H4 (cell line): ENCODE measurements around the gene PROB1. TPM values are rescaled to one million over a fixed set of nuclear protein-coding genes. Genes with fewer than 3 reads are reported as not detected.
"Not testable (repeated sequence)": the region's sequence is repeated elsewhere in the genome, so short reads cannot be mapped to it uniquely, and the experiment has no call there.

Experiments used
- DNase-seq: peaks from one replicate; pipeline ENCODE4 v3.0.0-alpha.2; 2015; ENCODE audit warnings: low spot score
- total RNA-seq: library from RNA; depleted of rRNA; stranded (reverse); fragments of >200 nt; shearing (Covaris generic); gene quantifications from 2 replicates; pipeline ENCODE4 v1.2.3, GENCODE V29; 2014

PROB1 gene
- total RNA-seq, 1 experiment from 2014 or later = not detected

DNA sequence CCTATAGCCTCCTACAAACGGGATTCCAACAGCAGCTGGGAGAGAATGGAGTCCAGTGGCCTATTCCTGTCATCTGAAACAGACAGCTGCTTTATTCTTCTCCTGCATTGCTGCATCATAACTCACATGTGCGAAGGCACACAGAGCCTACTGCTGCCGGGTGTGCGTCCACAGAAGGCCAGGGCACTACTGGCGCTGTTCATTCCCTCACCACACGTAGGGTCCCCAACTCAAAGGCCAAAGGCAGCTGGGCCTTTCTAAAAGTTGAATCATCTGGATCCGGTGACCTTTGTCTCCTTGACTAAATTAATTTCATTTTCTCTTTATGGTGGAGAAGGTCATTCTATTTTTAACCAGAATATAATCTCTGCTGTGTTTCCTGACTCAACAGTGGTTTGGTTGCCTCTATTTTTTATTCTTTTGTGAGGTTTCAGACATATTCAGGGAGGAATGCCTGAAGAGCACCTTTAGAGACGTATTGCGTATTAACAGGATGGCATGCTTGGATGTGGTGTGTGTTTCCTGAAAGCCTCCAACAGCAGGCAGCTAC is 19.8 kb upstream of the PROB1 start:
- no peak for DNase-seq

DNA sequence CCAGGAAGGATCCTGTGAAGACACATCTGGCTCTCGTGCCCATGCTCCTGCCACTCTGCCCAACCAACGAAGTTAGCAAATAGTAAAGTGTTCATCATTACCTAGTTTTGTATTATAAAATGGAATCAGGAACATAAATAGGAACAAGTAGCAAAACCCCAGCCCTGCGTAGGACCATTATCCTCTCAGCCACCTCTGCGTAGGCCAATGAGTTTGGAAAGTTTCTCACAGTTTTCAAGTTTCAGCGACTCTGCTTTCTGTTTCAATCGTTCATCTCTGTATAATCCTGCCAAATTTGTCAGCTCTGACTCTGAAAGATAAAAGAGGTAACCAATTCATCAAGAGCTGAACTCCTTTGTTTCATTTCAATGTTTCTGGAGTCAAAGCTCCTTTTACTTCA is 19.1 kb upstream of the PROB1 start:
- no peak for DNase-seq

DNA sequence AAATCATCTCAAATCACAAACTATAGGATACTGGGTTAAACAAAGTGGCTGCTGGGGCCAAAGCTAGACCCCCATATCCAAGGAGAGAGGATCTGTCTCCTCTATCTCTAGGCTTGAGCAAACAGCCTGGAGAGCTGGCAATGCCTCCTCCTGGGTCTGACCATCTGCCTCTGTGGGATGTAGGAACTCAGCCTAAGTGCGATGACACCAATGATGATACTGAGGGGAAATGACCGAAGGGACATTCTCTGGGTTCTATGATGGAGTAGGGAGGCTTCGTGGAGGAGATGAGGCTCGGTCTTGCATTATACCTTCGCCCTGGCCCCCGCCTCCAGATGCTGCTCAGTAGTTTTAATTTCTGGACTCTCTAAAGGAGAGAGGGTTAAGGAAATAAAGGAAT is 18.2 kb upstream of the PROB1 start:
- no peak for DNase-seq

DNA sequence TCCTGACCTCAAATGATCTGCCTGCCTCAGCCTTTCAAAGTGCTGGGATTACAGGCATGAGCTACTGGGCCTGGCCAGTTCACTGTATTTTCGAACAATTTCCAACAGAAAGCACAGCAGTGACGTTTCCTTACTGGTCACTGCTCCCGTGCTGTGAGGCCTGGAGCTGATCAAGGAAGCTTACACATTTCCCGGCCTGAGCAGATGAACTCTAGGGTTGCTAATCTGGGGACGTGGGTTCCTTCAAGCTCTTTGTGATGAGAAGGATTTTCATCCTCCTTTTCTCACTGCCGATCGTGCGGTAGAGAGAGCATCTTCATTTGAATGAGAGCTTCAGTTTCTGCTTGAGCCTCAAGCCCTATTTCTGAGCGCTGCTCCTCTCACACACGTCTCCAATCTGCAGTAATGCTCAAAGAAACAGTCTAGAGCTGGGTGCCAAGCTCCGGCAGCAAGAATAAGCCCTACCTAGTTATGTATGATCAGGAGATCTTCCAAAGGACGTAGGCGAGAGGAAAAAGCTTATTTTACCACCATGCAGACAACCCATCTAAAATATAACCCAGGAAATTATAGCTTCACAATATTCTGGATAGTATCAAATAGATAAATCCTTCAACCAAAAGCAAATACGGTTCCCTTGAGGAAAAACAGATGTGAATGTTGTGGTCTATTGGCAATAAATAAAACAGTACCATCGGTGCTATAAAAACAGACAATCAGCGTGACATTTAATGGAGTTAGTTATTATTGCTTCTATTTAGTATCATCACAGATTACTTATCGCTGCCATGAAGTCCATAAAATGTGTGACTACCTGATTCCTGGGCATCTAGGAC is 16.3 kb upstream of the PROB1 start:
- DNase-seq = no peak

DNA sequence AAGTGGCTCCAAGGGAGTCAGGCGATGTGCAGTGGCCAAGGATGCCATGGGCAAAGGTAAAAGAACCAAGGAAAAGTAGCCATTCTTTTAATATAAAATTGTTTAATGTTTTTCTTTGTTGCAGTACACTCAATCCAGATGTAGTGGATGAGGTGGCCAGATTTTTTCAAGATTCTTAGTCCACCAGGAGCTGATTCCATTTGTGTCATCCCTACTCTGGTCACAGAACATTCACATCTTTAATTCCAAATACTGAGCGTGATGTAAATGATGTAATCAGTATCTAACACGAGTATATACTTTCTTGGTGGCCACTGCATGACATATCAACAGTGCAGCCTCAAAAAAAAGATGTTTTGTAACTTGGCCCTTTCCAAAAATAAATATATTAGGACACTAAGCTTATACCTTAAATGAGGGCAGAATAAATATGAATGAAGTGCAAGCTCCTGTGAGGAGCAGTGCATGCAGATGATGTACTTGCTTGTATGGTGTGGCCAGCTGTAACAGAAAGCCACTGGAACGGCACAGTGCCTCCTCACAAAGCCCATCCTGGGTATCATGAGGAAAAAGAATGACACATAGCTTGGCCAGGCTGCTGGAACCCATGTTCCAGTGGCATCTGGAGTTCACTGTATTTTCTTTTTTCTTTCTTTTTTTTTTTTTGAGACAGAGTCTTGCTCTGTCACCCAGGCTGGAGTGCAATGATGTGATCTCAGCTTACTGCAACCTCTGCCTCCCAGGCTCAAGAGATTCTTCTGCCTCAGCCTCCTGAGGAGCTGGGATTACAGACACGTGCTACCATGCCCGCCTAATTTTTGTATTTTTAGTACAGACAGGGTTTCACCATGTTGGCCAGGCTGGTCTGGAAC is 15.5 kb upstream of the PROB1 start:
- DNase-seq = no peak

DNA sequence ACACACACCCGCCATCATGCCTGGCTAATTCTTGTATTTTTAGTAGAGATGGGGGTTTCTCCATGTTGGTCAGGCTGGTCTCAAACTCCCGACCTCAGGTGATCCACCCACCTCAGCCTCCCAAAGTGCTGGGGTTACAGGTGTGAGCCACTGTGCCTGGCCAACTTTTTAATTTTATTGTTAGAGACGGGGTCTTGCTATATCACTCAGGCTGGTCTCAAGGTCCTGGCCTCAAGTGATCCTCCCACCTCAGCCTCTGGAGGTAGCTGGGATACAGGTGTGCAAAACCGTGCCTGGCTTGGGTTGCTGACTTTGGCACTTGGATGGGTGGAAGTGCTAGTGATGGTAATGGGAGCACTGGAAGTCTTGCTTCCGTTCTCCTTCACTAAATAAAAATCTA is 14.2 kb upstream of the PROB1 start:
- not testable (repeated sequence) for DNase-seq

DNA sequence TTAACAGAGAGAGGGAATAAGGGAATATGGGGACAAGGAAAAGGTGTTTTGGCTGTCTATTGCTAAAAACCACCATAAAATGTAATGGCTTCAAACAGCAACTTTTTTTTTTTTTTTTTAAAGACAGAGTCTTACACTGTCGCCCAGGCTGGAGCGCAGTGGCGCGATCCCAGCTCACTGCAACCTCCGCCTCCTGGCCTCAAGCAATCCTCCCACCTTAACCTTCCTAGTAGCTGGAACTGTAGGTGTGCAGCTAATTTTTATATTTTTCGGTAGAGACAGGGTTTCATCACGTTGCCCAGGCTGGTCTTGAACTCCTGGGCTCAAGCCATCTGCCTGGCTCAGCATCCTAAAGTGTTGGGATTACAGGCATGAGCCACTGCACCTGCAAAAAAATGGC is 13.3 kb upstream of the PROB1 start:
- no peak for DNase-seq

DNA sequence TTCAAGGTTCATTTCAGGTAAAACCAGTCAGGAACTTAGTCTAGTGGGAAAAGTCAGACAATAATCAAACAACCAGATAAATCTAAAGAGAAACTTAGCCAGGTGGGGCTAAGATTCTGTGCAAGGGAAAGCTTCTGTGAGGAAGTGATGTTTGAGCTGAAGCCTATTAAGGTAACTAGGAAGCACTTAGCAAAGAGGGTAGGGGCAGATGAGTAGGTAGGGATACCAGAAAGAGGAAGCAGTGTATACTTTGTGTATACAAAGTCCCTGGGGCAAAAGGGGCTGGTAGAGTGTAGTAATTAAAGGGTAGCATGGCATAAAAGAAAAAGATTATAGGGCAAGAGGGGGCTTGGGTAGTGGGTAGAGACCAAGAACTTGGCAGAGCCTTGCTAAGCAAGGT is 12.6 kb upstream of the PROB1 start:
- no peak for DNase-seq

DNA sequence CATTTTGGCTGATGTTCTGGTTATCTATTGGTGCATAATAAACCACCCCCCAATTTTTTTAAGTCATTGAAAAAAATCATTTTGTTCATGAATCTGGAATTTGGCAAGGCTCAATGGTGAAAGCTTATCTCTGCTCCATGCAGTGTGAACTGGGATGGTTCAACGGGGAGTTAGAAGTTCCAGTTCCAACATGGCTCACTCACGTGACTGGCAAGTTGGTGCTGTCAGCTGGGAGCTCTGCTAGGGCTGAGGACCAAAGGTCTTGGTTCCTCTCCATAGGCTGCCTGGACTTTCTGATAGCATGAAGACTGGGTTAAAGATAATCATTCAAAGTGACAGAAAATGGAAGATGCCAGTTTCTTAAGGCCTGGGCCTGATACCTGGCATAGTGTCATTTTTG is 12.1 kb upstream of the PROB1 start:
- no peak for DNase-seq

DNA sequence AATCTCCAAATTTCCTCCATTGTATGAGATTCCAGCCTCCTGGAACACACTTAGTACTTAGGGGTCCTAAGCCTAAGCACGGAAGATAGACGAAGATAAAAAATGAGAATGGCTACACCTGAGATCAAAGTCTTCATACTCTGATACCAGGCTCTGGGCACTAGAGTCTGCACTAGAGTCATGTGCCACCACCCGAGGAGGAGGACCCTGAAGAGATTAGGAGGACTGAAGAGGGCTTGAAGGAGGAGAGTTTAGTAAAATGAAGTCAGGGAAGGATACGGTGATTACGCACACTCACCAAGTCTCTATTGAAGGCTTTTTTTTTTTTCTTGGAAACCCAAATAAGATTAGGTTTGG is 9.6 kb upstream of the PROB1 start:
- DNase-seq = no peak

DNA sequence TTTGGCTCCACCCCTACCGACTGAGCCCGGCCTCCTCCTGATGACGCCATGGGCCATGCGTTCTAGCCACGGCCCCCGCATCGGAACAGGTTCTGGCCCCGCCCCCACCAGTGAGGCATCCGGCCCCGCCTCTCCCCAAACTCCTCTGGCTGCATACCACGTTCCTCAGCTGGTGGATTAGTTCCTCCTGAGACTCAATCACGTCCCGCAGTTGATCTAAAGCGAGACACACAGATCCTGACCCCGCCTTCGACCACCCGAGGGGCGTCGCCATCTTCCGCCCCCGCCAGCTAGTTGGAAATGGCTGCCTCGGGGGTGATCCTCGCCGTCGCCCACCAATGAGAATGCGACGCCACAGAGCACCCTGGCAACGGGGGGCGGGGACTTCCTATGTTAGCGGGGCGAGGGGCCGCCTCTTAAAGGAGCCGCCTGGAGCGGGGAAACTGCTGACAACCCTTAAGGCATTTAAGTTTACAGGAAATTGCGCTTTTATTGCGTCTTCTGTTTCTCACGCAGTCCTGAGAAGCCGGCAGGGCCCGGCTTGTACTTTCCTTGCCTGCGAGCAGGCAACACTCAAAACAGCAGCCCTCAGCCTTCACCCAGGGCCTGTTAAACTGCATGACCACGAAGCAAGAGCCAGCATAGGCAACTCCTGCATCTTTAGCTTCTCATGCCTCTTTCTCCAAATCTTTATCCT is 9.0 kb upstream of the PROB1 start, which contains the start of gene SPATA24:
SPATA24 (minus strand) TSS at position 303 of the 697 bp plus-strand sequence; CDS start at position 274, 29 bp downstream.
- DNase-seq = peak; percentile 95

DNA sequence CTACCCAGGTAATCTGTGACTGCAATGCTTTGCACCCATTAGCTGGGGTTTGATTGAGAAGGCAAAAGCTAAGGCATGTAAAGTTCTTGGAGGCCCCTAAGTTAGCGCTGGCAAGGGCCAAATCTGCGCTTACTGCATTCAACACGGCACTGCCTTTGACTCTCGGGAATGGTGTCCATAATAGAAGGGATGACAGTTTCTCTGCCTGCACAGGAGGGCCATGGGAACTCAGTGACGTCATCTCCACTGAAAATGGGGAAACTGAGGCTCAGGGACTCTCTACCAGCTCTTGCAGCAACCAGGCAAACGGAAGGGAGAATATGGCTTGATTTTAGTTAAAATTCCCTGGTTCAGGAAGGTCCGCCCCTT is 8.5 kb upstream of the PROB1 start:
- DNase-seq = no peak

DNA sequence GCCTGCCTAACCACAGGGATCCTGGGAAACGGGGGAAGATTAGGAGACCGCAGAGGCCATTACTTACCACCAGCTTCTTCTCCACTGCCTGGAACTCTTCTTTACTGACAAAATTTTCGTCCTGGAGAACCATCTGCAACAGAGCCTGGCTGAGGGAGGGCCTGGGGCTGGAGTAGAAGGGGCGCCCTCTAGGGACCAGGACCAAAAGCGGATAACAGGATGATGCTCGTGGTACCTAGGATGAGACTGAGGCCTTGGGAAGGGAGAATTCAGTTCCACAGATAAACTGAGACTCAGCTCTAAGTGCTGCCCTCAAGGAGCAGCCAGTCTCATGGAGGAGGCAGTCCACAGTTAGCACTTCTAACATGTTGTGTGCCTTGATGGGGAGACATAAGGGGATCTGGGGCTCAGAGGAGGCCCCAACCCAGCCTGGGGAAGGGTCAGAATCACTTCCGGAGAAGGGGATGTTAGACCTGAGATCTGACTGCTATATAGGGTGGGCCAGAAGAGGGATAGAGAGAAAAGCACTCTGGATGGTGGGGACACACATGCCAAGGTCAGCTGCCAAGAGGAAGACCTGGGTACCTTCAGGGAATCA is 7.8 kb upstream of the PROB1 start:
- peak; percentile 40 for DNase-seq

DNA sequence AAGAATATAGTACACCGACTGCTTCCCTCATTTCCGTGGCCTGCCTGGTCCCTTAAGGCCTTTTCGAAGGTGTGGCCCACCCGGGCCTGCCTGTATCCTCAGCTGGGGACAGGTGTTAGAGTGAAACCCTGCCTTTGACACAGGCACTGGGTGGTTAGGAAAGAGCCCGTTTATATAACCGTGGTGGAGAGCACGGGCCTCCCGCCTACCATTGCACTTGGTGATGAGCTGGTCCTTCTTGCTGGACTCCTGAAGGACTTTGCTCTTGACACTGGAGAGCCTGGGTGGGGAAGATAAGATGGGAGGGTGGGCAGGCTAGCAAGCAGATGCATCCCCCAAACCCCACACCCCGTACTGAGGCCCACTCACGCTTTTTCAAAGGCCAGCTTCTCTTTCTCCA is 6.6 kb upstream of the PROB1 start:
- DNase-seq = no peak

DNA sequence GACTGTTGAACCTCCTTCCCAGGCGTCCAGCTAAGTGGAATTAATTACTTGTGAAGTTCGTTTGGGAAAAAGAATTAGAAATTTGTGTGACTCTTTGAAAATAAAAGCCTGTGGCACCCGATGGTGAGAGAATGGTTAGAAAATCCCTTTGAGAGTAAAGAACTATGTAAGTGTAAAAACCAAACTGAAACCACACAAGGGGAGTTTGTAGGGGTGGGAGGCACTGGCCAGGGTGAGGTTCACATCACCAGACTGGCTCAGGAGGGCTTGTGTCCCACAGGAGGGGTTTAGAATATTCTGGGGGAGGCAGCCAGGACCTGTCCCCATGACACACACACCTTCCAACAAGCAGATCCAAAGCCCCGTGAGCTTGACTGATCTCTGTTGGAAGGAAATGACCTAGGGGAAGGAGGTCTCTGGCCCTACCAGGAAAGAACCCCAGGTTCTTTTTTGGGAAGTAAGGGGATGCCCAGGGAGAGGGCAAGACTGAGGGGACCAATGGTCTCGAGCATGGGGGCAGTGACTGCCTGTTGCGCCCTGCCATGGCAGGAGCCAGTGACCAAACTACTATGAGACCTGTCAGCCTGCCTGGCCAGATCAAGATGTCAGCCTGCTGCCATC is 4.7 kb upstream of the PROB1 start:
- DNase-seq = no peak

DNA sequence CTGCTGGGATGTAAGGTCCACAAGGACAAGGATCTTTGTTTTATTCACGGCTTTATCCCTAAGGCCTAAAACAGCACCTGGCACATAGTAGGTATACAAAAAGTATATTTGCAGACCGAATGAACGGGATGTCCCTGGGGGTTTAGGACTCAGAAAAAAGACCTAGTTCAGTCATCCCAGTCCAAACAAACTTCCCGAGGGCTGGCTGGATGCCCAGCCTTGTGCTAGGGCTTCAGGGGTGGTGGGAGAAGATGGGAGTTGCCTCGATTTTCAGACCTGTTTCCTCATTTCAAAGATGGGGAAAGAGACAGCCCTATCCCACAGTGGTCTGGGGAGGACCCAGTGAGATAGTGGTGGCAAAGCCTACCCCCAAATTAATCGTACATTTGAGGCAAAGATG is 3.0 kb upstream of the PROB1 start:
- no peak for DNase-seq

DNA sequence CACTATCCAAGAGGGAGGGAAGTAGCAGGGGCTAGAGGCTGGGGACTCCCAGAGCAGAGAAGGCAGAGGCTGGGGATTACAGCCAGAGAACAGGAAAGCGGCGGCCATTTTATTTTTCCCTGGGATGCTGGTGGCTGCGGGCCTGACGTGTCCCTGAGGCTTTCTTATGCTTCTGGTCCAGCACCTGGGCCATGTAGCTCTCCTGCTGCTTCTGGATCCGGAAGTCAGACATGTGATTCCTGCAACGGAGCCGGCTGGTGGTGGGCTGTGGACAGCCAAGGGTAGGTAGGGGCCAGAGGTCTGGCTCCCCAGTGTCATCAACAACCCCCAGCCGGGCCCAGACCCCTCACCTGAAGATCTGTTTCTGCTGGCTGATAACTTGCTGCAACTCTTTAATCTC is 1.8 kb upstream of the PROB1 start:
- DNase-seq = no peak

DNA sequence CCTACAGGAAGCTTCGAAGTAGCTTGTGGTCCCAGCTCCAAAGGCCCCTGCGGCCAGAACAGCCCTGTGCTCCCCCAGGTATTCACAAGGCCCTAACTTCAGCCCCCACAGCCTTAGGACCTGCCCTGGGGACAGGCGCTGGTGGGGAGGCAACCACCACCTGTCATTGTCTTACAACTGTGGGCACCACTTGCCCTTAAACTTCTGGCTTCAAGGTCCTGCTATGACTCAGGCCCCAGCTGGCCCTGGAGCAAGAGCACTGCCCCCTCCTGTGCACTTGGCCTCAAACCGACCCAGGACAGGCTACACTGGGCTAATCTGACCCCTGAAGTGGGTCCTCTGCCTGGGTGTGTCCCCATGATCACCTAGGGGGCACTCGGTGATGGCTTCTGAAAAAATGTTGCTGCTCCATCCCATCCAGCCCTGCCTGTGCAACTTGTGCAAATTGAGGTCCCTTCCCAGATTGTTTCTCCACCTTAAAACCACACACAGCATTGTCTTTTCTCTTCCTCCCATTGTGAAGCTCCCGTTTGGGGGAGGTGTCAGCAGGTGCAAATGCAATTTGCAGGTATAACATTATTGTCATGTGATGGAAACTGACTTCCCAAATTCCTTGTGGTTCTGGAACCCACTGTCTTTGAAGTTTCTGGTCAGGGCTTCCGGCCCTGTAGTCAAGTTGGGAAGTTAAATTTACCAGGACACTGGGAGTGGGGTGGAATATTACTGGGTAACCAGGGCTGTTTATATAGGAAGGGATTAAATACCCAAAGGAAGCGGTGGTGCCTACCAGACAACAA is 1.1 kb upstream of the PROB1 start:
- DNase-seq = no peak

DNA sequence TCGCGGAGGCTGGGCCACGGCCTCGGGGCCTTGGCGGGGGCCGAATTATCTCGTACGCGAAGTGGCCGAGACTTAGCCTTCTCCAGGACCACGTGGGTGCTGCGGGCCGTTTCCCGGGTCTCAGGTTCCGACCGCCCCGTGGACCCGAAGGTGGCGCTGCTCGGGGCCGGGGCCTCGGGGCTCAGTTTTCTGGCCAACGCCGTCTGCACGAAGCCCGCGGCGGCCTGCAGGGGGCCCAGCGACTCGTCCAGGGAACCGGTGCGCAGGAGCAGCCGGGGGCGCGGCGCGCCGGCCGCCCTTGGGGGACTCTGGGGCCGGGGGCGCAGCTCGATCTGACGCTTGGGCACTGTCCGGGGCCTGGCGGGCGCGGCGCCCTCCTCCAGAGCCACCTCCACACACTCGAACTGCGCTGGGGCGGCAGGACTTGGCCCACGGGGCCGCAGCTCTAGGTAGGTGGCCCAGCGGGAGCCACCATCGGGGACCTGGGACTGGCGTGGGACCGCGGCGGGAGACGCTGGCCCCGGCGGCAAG is 716 bp downstream of the PROB1 start:
- no peak for DNase-seq

DNA sequence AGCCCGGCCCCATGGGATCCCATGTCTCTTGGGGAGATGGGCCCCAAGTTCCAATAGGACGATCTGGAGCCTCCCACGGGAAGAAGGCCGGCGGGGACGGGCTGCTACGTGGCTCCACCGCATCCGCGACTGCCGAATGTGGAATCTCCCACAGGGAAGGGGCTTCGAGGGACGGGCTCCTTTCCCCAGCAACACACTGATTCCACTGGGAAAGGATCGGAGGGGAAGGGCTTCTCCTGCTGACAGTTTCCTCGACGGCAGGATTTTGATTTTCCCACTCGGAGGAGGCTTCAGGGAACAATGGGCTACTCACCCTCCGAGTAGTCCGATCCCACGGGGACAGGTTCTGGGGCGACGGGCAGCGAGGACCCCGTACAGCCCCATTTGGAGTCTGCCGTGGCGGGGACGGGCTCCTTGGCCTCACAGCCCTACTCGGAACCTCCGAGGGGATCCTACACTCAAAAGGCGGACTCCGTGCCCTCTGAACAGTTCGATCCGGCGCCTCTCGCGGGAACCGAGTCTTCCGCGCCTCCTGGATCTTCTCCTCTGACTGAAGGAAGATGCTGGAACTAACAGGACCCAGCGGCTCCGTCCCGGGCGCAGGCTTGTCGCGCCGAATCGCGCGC is 1.3 kb downstream of the PROB1 start:
- DNase-seq = no peak
